ENCODE data around the gene OBP2B. TPM values are rescaled to one million over a fixed set of nuclear protein-coding genes. Genes with fewer than 3 reads are reported as not detected.

The OBP2B gene
- total RNA-seq, 4 donors from 2014 or later = not detected

DNA sequence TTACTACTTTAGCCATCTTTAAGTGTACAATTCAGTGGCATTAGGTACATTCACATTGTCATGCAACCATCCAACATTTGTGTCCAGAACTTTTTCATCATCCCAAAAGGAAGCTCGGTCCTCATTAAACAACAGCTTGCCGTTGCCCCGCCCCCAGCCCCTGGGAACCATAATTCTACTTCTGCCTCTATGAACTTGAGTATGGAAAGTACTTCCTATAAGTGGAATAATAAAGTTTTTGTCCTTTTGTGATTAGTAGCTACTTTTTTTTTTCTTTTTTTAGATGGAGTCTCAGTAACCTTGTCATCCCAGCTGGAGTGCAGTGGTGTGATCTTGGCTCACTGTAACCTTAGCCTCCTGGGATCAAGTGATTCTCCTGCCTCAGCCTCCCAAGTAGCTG is 50.4 kb downstream of the OBP2B start:
- DNase-seq (no peak), ATAC-seq (no peak)
- Histone ChIP-seq H3K4me1 (peaks cover 0 to 8% of the 10 kb centered on the region in 2 donors), H3K27ac (no peak overlapping the region), H3K4me3 (no peak overlapping the region), H3K27me3 (peaks cover 8 to 12% (median 12%) of the 10 kb centered on the region in 3 donors), H3K36me3 (no peaks in the 10 kb centered on the region), H3K9me3 (no peaks in the 10 kb centered on the region)
- intact Hi-C loops (cut with DNase I; ENCODE audit: low total_unique reads) (no loop called here), in situ Hi-C loops (cut with MboI; ENCODE audit: low sequenced_read_pairs in 4 of 4) (loop anchor here in 1 of 4 donors (10.0 kb wide), 1 partner anchor 134 kb away; no protein-coding TSS in a partner anchor)
- TF ChIP-seq POLR2A (IDR thresholded peaks at IDR 0.05) (no peak), CTCF (IDR thresholded peaks at IDR 0.05 in 4 of 5, conservative IDR thresholded peaks at IDR 0.05 in 1 of 5) (no peak)

Other genes starting within 250 kb of the OBP2B start
- gene GFI1B, start 230.6 kb downstream of the OBP2B start, total RNA-seq = not detected
- 10 to 100 TPM; 48.1 to 55.3 (median 51.5) TPM for gene GTF3C5, start 178.3 kb downstream of the OBP2B start, total RNA-seq
- 1 to 10 TPM in 1 of 4 donors, under 1 TPM in 1, not detected in 2; 0.13 to 1.8 TPM for gene CEL, start 147.3 kb downstream of the OBP2B start, total RNA-seq
- gene RALGDS, start 88.0 kb downstream of the OBP2B start, total RNA-seq = 10 to 100 TPM; 21.1 to 47.0 (median 36.9) TPM
- 10 to 100 TPM in 1 of 4 donors, 1 to 10 TPM in 2, under 1 TPM in 1; 0.15 to 10.3 (median 5.6) TPM for gene GBGT1, start 45.3 kb downstream of the OBP2B start, total RNA-seq
- 1 to 10 TPM in 1 of 4 donors, under 1 TPM in 2, not detected in 1; 0.24 to 2.4 (median 0.44) TPM for gene ABO, start 66.0 kb upstream of the OBP2B start, total RNA-seq
- gene SURF6, start 126.9 kb upstream of the OBP2B start, total RNA-seq = 10 to 100 TPM; 13.4 to 34.2 (median 28.0) TPM
- gene MED22, start 138.9 kb upstream of the OBP2B start, total RNA-seq = 10 to 100 TPM in 3 of 4 donors, 1 to 10 TPM in 1; 8.5 to 23.4 (median 13.0) TPM
- 1,000 to 10,000 TPM; 1,001 to 1,630 (median 1,510) TPM for gene RPL7A, start 139.0 kb upstream of the OBP2B start, total RNA-seq
- 10 to 100 TPM; 33.8 to 68.9 (median 56.0) TPM for gene SURF1, start 147.2 kb upstream of the OBP2B start, total RNA-seq
- 10 to 100 TPM; 14.3 to 26.4 (median 24.8) TPM for gene SURF2, start 147.3 kb upstream of the OBP2B start, total RNA-seq
- gene SURF4, start 166.8 kb upstream of the OBP2B start, total RNA-seq = 10 to 100 TPM; 62.9 to 98.4 (median 73.4) TPM
- 1 to 10 TPM in 2 of 4 donors, under 1 TPM in 1, not detected in 1; 0.35 to 1.4 (median 1.1) TPM for gene STKLD1, start 167.1 kb upstream of the OBP2B start, total RNA-seq
- 10 to 100 TPM; 26.1 to 42.5 (median 34.6) TPM for gene REXO4, start 208.8 kb upstream of the OBP2B start, total RNA-seq
- gene ADAMTS13, start 213.1 kb upstream of the OBP2B start, total RNA-seq = 1 to 10 TPM; 1.0 to 2.2 (median 1.4) TPM